ENCODE measurements around the gene ETV5. TPM values are rescaled to one million over a fixed set of nuclear protein-coding genes. Genes with fewer than 3 reads are reported as not detected.

Gene ETV5
- total RNA-seq: 10 to 100 TPM; 19.1 to 29.3 TPM
- 10 to 100 TPM; 26.0 to 42.7 TPM for polyA plus RNA-seq (ENCODE audit: insufficient read length in 2 of 2)
- long read RNA-seq, donor 1, full-length matches to known transcripts: 4 of 4 reads
- long read RNA-seq, donor 1, partial matches to known transcripts: 0 of 4 reads
- long read RNA-seq, donor 1, other reads (novel, unspliced or antisense): 0 of 4 reads
- long read RNA-seq, donor 2, partial matches to known transcripts: 0 of 1 reads
- long read RNA-seq, donor 2, other reads (novel, unspliced or antisense): 0 of 1 reads
- long read RNA-seq, donor 3, partial matches to known transcripts: 0 of 4 reads
- long read RNA-seq, donor 3, other reads (novel, unspliced or antisense): 0 of 4 reads
- long read RNA-seq, donor 4, full-length matches to known transcripts: 29 of 63 reads
- long read RNA-seq, donor 4, partial matches to known transcripts: 34 of 63 reads
- long read RNA-seq, donor 4, other reads (novel, unspliced or antisense): 0 of 63 reads

- Histone ChIP-seq H3K36me3 (ENCODE audit: control insufficient read depth, insufficient read depth, low read length) (no peaks in the 10 kb centered on the region), H3K27me3 (ENCODE audit: control insufficient read depth, insufficient read depth, low read length) (peaks cover 19% of the 10 kb centered on the region), H3K27ac (ENCODE audit: low read depth, low read length) (peak within 1 kb of the TSS; percentile 84), H3K4me3 (ENCODE audit: low read depth, low read length) (peak within 1 kb of the TSS; percentile 70), H3K9me3 (ENCODE audit: control insufficient read depth, insufficient read depth, low read length) (no peaks in the 10 kb centered on the region), H3K4me1 (ENCODE audit: control insufficient read depth, insufficient read depth, low read length) (peaks cover 35% of the 10 kb centered on the region)
- 0% methylated on average over 60 of the region's 63 CpGs for WGBS (ENCODE audit: insufficient coverage)
- DNase-seq (ENCODE audit: low read depth in 4 of 6, low spot score in 6 of 6): peak; percentile 87 to 100 (median 97)
Observed at GRCh38 chr3:186108941-186109865, at the start of gene ETV5. TSS of gene ETV5 (minus strand) at chr3:186109089. CDS start at chr3:186105868, 3,221 bp downstream.

- no peak for DNase-seq (ENCODE audit: low read depth in 4 of 6, low spot score in 6 of 6)
- Histone ChIP-seq H3K27ac (ENCODE audit: low read depth, low read length) (no peak overlapping the region), H3K4me3 (ENCODE audit: low read depth, low read length) (no peak overlapping the region), H3K9me3 (ENCODE audit: control insufficient read depth, insufficient read depth, low read length) (no peaks in the 10 kb centered on the region), H3K36me3 (ENCODE audit: control insufficient read depth, insufficient read depth, low read length) (no peaks in the 10 kb centered on the region), H3K27me3 (ENCODE audit: control insufficient read depth, insufficient read depth, low read length) (no peaks in the 10 kb centered on the region), H3K4me1 (ENCODE audit: control insufficient read depth, insufficient read depth, low read length) (no peaks in the 10 kb centered on the region)
- 100% methylated on average over 1 of the region's 2 CpGs for WGBS (ENCODE audit: insufficient coverage)
Observed at GRCh38 chr3:186154641-186155040, 45.8 kb upstream of the ETV5 start.

GRCh38 chr3:186152889-186153292, 44.0 kb upstream of the ETV5 start:
- DNase-seq (ENCODE audit: low read depth in 4 of 6, low spot score in 6 of 6): no peak
- Histone ChIP-seq H3K36me3 (ENCODE audit: control insufficient read depth, insufficient read depth, low read length) (no peaks in the 10 kb centered on the region), H3K27ac (ENCODE audit: low read depth, low read length) (no peak overlapping the region), H3K4me1 (ENCODE audit: control insufficient read depth, insufficient read depth, low read length) (no peaks in the 10 kb centered on the region), H3K27me3 (ENCODE audit: control insufficient read depth, insufficient read depth, low read length) (no peaks in the 10 kb centered on the region), H3K4me3 (ENCODE audit: low read depth, low read length) (no peak overlapping the region), H3K9me3 (ENCODE audit: control insufficient read depth, insufficient read depth, low read length) (no peaks in the 10 kb centered on the region)
- 80% methylated on average over 1 of the region's 9 CpGs for WGBS (ENCODE audit: insufficient coverage)

- Histone ChIP-seq H3K27ac (ENCODE audit: low read depth, low read length) (no peak overlapping the region), H3K27me3 (ENCODE audit: control insufficient read depth, insufficient read depth, low read length) (no peaks in the 10 kb centered on the region), H3K4me1 (ENCODE audit: control insufficient read depth, insufficient read depth, low read length) (no peaks in the 10 kb centered on the region), H3K4me3 (ENCODE audit: low read depth, low read length) (no peak overlapping the region), H3K36me3 (ENCODE audit: control insufficient read depth, insufficient read depth, low read length) (no peaks in the 10 kb centered on the region), H3K9me3 (ENCODE audit: control insufficient read depth, insufficient read depth, low read length) (no peaks in the 10 kb centered on the region)
- 100% methylated on average over 2 of the region's 8 CpGs for WGBS (ENCODE audit: insufficient coverage)
- DNase-seq (ENCODE audit: low read depth in 4 of 6, low spot score in 6 of 6): no peak
Observed at GRCh38 chr3:186152361-186152798, 43.5 kb upstream of the ETV5 start.

- Histone ChIP-seq H3K36me3 (ENCODE audit: control insufficient read depth, insufficient read depth, low read length) (no peaks in the 10 kb centered on the region), H3K27ac (ENCODE audit: low read depth, low read length) (no peak overlapping the region), H3K9me3 (ENCODE audit: control insufficient read depth, insufficient read depth, low read length) (no peaks in the 10 kb centered on the region), H3K27me3 (ENCODE audit: control insufficient read depth, insufficient read depth, low read length) (no peaks in the 10 kb centered on the region), H3K4me1 (ENCODE audit: control insufficient read depth, insufficient read depth, low read length) (no peaks in the 10 kb centered on the region), H3K4me3 (ENCODE audit: low read depth, low read length) (no peak overlapping the region)
- DNase-seq (ENCODE audit: low read depth in 4 of 6, low spot score in 6 of 6): no peak
- WGBS (ENCODE audit: insufficient coverage): 92% methylated on average over 6 of the region's 7 CpGs
Observed at GRCh38 chr3:186151077-186151971, 42.4 kb upstream of the ETV5 start.

- H3K4me3 ChIP-seq (ENCODE audit: low read depth, low read length): no peak overlapping the region
- H3K36me3 ChIP-seq (ENCODE audit: control insufficient read depth, insufficient read depth, low read length): no peaks in the 10 kb centered on the region
- no peaks in the 10 kb centered on the region for H3K4me1 ChIP-seq (ENCODE audit: control insufficient read depth, insufficient read depth, low read length)
- no peak overlapping the region for H3K27ac ChIP-seq (ENCODE audit: low read depth, low read length)
- DNase-seq (ENCODE audit: low read depth in 4 of 6, low spot score in 6 of 6): no peak
- WGBS (ENCODE audit: insufficient coverage): 83% methylated on average over 10 of the region's 11 CpGs
- H3K9me3 ChIP-seq (ENCODE audit: control insufficient read depth, insufficient read depth, low read length): no peaks in the 10 kb centered on the region
- H3K27me3 ChIP-seq (ENCODE audit: control insufficient read depth, insufficient read depth, low read length): no peaks in the 10 kb centered on the region
Observed at GRCh38 chr3:186150041-186150830, 41.3 kb upstream of the ETV5 start.

GRCh38 chr3:186149319-186149960, 40.6 kb upstream of the ETV5 start:
- DNase-seq (ENCODE audit: low read depth in 4 of 6, low spot score in 6 of 6): no peak
- Histone ChIP-seq H3K27ac (ENCODE audit: low read depth, low read length) (no peak overlapping the region), H3K36me3 (ENCODE audit: control insufficient read depth, insufficient read depth, low read length) (no peaks in the 10 kb centered on the region), H3K9me3 (ENCODE audit: control insufficient read depth, insufficient read depth, low read length) (no peaks in the 10 kb centered on the region), H3K4me1 (ENCODE audit: control insufficient read depth, insufficient read depth, low read length) (no peaks in the 10 kb centered on the region), H3K4me3 (ENCODE audit: low read depth, low read length) (no peak overlapping the region), H3K27me3 (ENCODE audit: control insufficient read depth, insufficient read depth, low read length) (no peaks in the 10 kb centered on the region)
- 85% methylated on average over 15 of the region's 15 CpGs for WGBS (ENCODE audit: insufficient coverage)

GRCh38 chr3:186144257-186144656, 35.4 kb upstream of the ETV5 start:
- Histone ChIP-seq H3K9me3 (ENCODE audit: control insufficient read depth, insufficient read depth, low read length) (no peaks in the 10 kb centered on the region), H3K36me3 (ENCODE audit: control insufficient read depth, insufficient read depth, low read length) (no peaks in the 10 kb centered on the region), H3K4me3 (ENCODE audit: low read depth, low read length) (no peak overlapping the region), H3K4me1 (ENCODE audit: control insufficient read depth, insufficient read depth, low read length) (no peaks in the 10 kb centered on the region), H3K27me3 (ENCODE audit: control insufficient read depth, insufficient read depth, low read length) (no peaks in the 10 kb centered on the region), H3K27ac (ENCODE audit: low read depth, low read length) (no peak overlapping the region)
- 92% methylated on average over 3 of the region's 5 CpGs for WGBS (ENCODE audit: insufficient coverage)
- DNase-seq (ENCODE audit: low read depth in 4 of 6, low spot score in 6 of 6): no peak

Data from spinal cord (tissue), 10 donors.